NB4 (cell line): ENCODE results near the gene TMPRSS11E.

ENCODE experiments used
- DNase-seq: peaks from one replicate; pipeline ENCODE4 v3.0.0; 2010; ENCODE audit warnings: low read depth
- H3K4me3 ChIP-seq: one replicate; pipeline ENCODE4 v1.5.1; 2011; ENCODE audit warnings: mild to moderate bottlenecking, low read depth, low read length, moderate library complexity
- CTCF ChIP-seq: IDR thresholded peaks from one replicate; pipeline ENCODE4 v1.5.1; 2012; ENCODE audit warnings: low read depth, low read length
- MAX ChIP-seq: IDR thresholded peaks from 2 replicates; pipeline ENCODE4 v1.6.1; 2011; ENCODE audit warnings: low read depth, low read length
- MYC ChIP-seq: IDR thresholded peaks from 2 replicates; pipeline ENCODE4 v1.6.1; 2011; ENCODE audit warnings: low read depth, low read length
- POLR2A ChIP-seq: IDR thresholded peaks from 2 replicates; pipeline ENCODE4 v1.6.1; 2011; ENCODE audit warnings: mild to moderate bottlenecking; ENCODE audit not compliant: insufficient read length; ENCODE audit errors: extremely low read depth

TMPRSS11E gene

GRCh38 chr4:68451246-68452211, 4.3 kb downstream of the TMPRSS11E start:
- TF ChIP-seq MAX: no peak
- DNase-seq: no peak
- no peak overlapping the region for H3K4me3 ChIP-seq

DNA sequence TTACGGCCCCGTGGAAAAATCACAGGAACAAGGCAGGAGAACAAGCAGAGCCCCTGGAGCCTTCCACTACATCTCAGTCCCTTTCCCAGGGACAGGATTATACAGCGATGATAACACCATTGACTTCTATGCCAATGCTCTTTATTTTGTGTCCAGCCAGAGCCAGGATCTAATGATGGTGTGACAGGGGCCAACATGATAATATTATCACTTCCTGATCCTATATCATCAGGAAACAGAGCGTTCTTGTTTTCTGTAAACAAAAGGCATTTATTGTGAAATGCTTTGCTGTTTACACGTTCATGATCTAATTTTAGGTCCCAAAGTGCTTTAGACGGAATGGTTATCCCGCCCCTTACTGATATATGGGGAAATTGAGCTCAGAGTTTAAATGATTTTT, 12.8 kb downstream of the TMPRSS11E start:
- H3K4me3 ChIP-seq: no peak overlapping the region
- DNase-seq: no peak
- TF ChIP-seq CTCF (no peak), POLR2A (no peak), MYC (no peak)

GRCh38 chr4:68461790-68462189, 14.5 kb downstream of the TMPRSS11E start:
- no peak for DNase-seq
- H3K4me3 ChIP-seq: no peak overlapping the region
- TF ChIP-seq CTCF: no peak
- no peak for TF ChIP-seq MYC
- TF ChIP-seq POLR2A: no peak
- TF ChIP-seq MAX: no peak

- no peak overlapping the region for H3K4me3 ChIP-seq
- no peak for TF ChIP-seq CTCF
- TF ChIP-seq MAX: no peak
- TF ChIP-seq POLR2A: no peak
- no peak for TF ChIP-seq MYC
- DNase-seq: no peak
Observed at GRCh38 chr4:68462691-68463090, 15.4 kb downstream of the TMPRSS11E start.

DNA sequence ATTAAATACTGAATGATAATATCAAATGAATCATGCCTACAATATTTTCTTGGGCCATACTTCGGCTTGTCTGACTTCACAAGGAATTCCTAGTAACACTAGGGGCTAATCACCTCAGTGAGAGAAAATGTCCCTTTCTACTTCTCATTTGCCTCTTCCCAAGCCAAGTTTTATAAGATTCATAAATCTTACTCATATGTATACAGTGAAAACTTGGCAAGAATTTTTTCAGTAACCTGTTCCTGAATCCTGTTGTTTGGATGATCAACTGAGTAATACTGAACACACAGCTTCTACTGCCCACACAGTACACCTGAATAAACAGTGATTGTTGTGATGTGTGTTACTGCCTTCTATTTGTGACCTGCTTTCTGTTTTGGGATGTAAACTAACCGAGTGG, 16.5 kb downstream of the TMPRSS11E start:
- no peak overlapping the region for H3K4me3 ChIP-seq
- DNase-seq: no peak
- TF ChIP-seq MAX (no peak), POLR2A (no peak), CTCF (no peak), MYC (no peak)

GRCh38 chr4:68465058-68465457, 17.8 kb downstream of the TMPRSS11E start:
- no peak overlapping the region for H3K4me3 ChIP-seq
- TF ChIP-seq POLR2A: no peak
- no peak for TF ChIP-seq CTCF
- TF ChIP-seq MAX: no peak
- TF ChIP-seq MYC: no peak
- no peak for DNase-seq
